Body of pancreas (tissue), 4 donors: ENCODE measurements around the gene IL20RA. TPM values are rescaled to one million over a fixed set of nuclear protein-coding genes. Genes with fewer than 3 reads are reported as not detected.

Experiments used
- ATAC-seq: fragments of 150-250 bp; one replicate; pipeline ENCODE4 v1.9.1; 2016
- DNase-seq, 4 donors: peaks; one replicate each; pipeline ENCODE4 v3.0.0-alpha.2; 2019
- H3K27ac ChIP-seq, 4 donors: fragments of 200-600 bp; sonication (generic); 1 replicate in 3 of 4; 2 replicates in 1 of 4; pipeline versions ENCODE4 v1.5.1 to v1.6.1; 2016 to 2019; ENCODE audit warnings: mild to moderate bottlenecking in 1 of 4, mixed read lengths in 1 of 4, moderate library complexity in 1 of 4
- H3K27me3 ChIP-seq, 2 donors: fragments of 200-600 bp; sonication (generic); one replicate each; pipeline ENCODE4 v1.6.0; 2016; ENCODE audit warnings: mild to moderate bottlenecking in 1 of 2
- H3K36me3 ChIP-seq, 2 donors: fragments of 200-600 bp; sonication (generic); replicated peaks in 1 of 2; 2 replicates each; pipeline ENCODE4 v1.5.1; 2016; ENCODE audit warnings: low read depth in 2 of 2; ENCODE audit not compliant: insufficient read depth in 1 of 2
- H3K4me1 ChIP-seq: fragments of 200-600 bp; sonication (generic); one replicate; pipeline ENCODE4 v1.6.0; 2016
- H3K4me3 ChIP-seq, 2 donors: fragments of 200-600 bp; sonication (generic); 1 replicate in 1 of 2; 2 replicates in 1 of 2; pipeline ENCODE4 v1.5.1; 2016 to 2019
- H3K9me3 ChIP-seq, 3 donors: fragments of 200-600 bp; sonication (generic); 1 replicate in 2 of 3; 2 replicates in 1 of 3; pipeline ENCODE4 v1.5.1; 2016
- POLR2A ChIP-seq, 3 donors: fragments of 450-650 bp; IDR thresholded peaks; one replicate each; pipeline ENCODE4 v1.6.1; 2016; ENCODE audit warnings: antibody characterized with exemption in 3 of 3, mild to moderate bottlenecking in 2 of 3
- WGBS, 2 donors: methylation state at CpG; one replicate each; pipeline ENCODE4 v1.1.5; 2017; 5-methylcytosine and 5-hydroxymethylcytosine counted together
- intact Hi-C: fragments of 100-400 bp; cut with DNase I; formaldehyde crosslinking; loops from one replicate; pipeline ENCODE4 v1.15.1; 2023
- total RNA-seq, 2 donors: library from RNA; depleted of rRNA; stranded (reverse); fragments of >200 nt; gene quantifications; one replicate each; pipeline ENCODE4 v1.1.0, GENCODE V29; 2016
- TF ChIP-seq, protein P1 (sequence below), 7 experiments: fragments of 450-650 bp in 4 of 7; fragments of 200-600 bp in 3 of 7; sonication (generic) in 3 of 7; IDR thresholded peaks; one replicate each; pipeline ENCODE4 v1.5.1; 2016 to 2019; ENCODE audit warnings: antibody characterized with exemption in 7 of 7

Gene IL20RA
- total RNA-seq, 2 donors from 2014 or later = 12.7 to 23.7 TPM

DNA sequence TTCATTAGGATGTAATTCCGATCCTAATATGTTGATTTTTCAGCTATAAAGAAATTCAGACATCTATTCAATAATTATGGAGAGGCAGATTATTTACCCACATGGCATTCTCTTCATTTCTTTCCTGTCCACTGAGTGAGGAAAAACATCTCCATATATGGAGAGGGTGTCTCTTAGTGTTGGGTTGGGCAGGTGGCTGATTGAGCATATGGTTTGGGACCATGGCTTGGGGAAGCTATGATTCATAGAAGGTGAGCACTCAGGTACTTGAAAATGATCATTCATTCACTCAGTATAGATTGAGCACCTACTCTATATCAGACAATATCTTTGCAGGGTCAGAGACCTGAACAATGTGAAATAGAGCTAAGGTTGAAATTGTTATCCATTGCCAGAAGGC, 41.3 kb upstream of the IL20RA start:
- intact Hi-C loops = no loop called here
- Histone ChIP-seq H3K9me3 (no peaks in the 10 kb centered on the region), H3K4me3 (no peak overlapping the region), H3K4me1 (no peaks in the 10 kb centered on the region), H3K36me3 (no peaks in the 10 kb centered on the region), H3K27me3 (no peaks in the 10 kb centered on the region), H3K27ac (no peak overlapping the region)
- 73 to 87% methylated on average over 1 of the region's 1 CpG for WGBS, 2 donors
- DNase-seq (no peak), ATAC-seq (no peak)
- no peak for TF ChIP-seq POLR2A (IDR thresholded peaks at IDR 0.05)
- TF ChIP-seq, protein P1, sequence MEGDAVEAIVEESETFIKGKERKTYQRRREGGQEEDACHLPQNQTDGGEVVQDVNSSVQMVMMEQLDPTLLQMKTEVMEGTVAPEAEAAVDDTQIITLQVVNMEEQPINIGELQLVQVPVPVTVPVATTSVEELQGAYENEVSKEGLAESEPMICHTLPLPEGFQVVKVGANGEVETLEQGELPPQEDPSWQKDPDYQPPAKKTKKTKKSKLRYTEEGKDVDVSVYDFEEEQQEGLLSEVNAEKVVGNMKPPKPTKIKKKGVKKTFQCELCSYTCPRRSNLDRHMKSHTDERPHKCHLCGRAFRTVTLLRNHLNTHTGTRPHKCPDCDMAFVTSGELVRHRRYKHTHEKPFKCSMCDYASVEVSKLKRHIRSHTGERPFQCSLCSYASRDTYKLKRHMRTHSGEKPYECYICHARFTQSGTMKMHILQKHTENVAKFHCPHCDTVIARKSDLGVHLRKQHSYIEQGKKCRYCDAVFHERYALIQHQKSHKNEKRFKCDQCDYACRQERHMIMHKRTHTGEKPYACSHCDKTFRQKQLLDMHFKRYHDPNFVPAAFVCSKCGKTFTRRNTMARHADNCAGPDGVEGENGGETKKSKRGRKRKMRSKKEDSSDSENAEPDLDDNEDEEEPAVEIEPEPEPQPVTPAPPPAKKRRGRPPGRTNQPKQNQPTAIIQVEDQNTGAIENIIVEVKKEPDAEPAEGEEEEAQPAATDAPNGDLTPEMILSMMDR (IDR thresholded peaks at IDR 0.05) = no peak

DNA sequence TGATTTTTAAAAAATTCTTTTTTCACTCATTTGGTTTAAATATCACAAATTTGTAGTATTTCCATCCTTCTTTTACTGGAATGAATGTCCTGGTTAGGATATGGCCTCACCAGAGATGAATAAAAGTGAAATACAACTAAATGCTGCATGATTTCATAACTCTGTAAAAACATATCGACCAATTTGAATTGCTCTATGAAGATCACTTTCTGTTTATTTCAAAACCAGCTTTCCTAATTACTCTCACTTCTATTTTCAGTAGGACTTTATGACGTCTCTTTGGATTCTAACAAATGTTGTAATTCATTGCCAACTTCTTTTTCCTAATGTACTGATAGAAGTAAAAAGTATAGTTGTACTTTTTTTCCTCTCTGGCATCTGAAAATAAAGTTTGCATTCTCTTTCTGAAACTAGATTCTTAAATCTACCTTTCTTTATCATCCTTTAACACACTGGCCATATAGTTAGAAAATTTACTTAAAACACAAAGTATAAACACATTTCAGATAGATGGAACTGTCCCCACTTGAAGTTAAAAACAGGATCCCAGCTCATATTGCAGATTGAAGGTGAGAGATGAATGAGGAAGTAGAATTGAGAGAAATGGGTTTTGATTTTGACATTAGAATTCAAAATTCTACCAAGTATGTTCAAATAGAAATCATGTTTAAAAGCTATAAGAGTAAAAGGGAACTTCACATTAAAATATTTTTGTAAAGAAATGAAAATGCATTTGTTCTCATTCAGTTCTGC, 40.3 kb upstream of the IL20RA start:
- no peaks in the 10 kb centered on the region for H3K4me1 ChIP-seq
- H3K27ac ChIP-seq = no peak overlapping the region
- ATAC-seq (no peak), DNase-seq (no peak)
- 37 to 39% methylated on average over 2 of the region's 2 CpGs for WGBS, 2 donors
- H3K4me3 ChIP-seq = no peak overlapping the region
- intact Hi-C loops = no loop called here
- H3K27me3 ChIP-seq = no peaks in the 10 kb centered on the region
- TF ChIP-seq, protein P1 (IDR thresholded peaks at IDR 0.05) = no peak
- no peak for TF ChIP-seq POLR2A (IDR thresholded peaks at IDR 0.05)
- H3K36me3 ChIP-seq = no peaks in the 10 kb centered on the region
- H3K9me3 ChIP-seq = no peaks in the 10 kb centered on the region

DNA sequence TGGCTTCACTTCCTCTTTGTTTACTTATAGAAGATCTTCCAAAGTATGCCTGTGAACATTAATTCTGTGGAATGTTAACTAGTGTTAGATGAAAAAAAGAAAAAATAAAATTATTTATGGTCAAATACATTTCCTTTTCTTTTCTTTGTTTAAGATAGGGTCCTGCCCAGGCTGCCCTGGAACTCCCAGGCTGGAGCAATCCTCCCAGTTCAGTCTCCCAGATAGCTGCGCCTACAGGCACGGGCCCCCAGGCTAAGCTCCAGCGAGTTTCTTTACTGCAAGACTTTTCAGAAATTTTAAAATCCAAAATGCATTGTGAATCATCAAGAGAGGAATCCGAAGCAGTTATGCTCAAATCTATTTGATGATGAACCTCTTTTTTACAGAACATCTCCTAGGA, 39.3 kb upstream of the IL20RA start:
- no peaks in the 10 kb centered on the region for H3K9me3 ChIP-seq
- ATAC-seq = no peak
- H3K27ac ChIP-seq = no peak overlapping the region
- no peak for TF ChIP-seq POLR2A (IDR thresholded peaks at IDR 0.05)
- TF ChIP-seq, protein P1 (IDR thresholded peaks at IDR 0.05) = no peak
- H3K4me3 ChIP-seq = no peak overlapping the region
- intact Hi-C loops = no loop called here
- H3K27me3 ChIP-seq = no peaks in the 10 kb centered on the region
- H3K4me1 ChIP-seq = no peaks in the 10 kb centered on the region
- H3K36me3 ChIP-seq = no peaks in the 10 kb centered on the region
- 83 to 84% methylated on average over 4 of the region's 4 CpGs for WGBS, 2 donors
- DNase-seq = no peak

DNA sequence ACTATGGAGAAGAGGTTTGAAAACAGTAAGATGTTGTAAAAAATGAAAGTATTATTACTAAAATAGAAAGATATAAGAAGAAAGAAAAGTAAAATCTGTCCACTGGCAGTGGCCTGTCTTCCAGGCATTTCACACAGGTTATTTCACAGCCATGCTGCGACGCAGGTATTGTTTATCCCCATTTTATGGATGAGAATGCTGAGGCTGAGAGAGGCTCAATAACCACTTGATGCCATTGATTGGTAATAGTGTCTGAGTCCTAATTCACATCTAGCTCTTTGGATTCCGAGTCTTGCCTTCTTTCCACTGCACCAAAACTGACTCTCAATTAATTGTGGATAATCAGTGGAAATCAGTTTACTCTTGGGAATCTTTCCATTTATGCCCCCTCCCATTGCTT, 37.2 kb upstream of the IL20RA start:
- intact Hi-C loops = no loop called here
- Histone ChIP-seq H3K4me3 (no peak overlapping the region), H3K9me3 (no peaks in the 10 kb centered on the region), H3K27ac (no peak overlapping the region), H3K36me3 (no peaks in the 10 kb centered on the region), H3K4me1 (no peaks in the 10 kb centered on the region), H3K27me3 (no peaks in the 10 kb centered on the region)
- TF ChIP-seq, protein P1 (IDR thresholded peaks at IDR 0.05) = no peak
- TF ChIP-seq POLR2A (IDR thresholded peaks at IDR 0.05) = no peak
- ATAC-seq (no peak), DNase-seq (no peak)
- WGBS, 2 donors = 95 to 97% methylated on average over 3 of the region's 3 CpGs

DNA sequence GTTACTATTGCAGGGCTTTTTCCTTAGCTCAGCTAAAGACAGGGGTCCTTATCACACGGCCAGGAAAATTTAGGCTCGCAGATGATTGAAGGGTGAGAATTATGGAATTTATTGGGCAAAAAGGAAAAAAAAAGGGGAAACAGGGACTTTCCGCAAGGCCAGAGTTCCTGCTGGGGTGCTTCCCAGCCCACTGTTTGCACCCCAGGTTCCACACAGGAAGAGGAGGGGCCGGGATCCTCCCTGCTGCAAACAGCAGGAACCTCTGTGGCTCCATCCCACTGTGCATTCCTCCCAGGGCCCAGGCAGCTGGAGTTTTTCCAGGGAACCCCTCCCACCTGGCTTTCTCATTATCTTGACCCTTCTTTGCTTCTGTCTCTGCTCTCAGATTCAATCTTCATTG, 35.9 kb upstream of the IL20RA start:
- H3K27me3 ChIP-seq = no peaks in the 10 kb centered on the region
- WGBS, 2 donors = 68 to 81% methylated on average over 4 of the region's 4 CpGs
- no peaks in the 10 kb centered on the region for H3K9me3 ChIP-seq
- DNase-seq (no peak), ATAC-seq (no peak)
- H3K4me3 ChIP-seq = no peak overlapping the region
- no peaks in the 10 kb centered on the region for H3K4me1 ChIP-seq
- H3K36me3 ChIP-seq = no peaks in the 10 kb centered on the region
- intact Hi-C loops = no loop called here
- no peak for TF ChIP-seq POLR2A (IDR thresholded peaks at IDR 0.05)
- TF ChIP-seq, protein P1 (IDR thresholded peaks at IDR 0.05) = no peak
- no peak overlapping the region for H3K27ac ChIP-seq
